K562 (cell line): Measurements from ENCODE around the gene ROBO2.

ENCODE experiments used
- ARID4B ChIP-seq: sonication (generic); formaldehyde crosslinking; IDR thresholded peaks from 2 replicates; pipeline ENCODE4 v1.8.0; 2022; ENCODE audit warnings: mild to moderate bottlenecking, missing genetic modification reagents
- EP300 ChIP-seq: IDR thresholded peaks from 2 replicates; pipeline ENCODE4 v1.6.1; 2012; ENCODE audit warnings: low read length, improper control_type of control experiment
- MAX ChIP-seq: sonication (generic); formaldehyde crosslinking; IDR thresholded peaks from 2 replicates; pipeline ENCODE4 v1.9.0; 2022; ENCODE audit warnings: mild to moderate bottlenecking, missing genetic modification reagents
- NR2C2 ChIP-seq, 2 experiments: fragments of 200-800 bp in 1 of 2; sonication (Bioruptor generic) in 1 of 2; sonication (generic) in 1 of 2; formaldehyde crosslinking in 1 of 2; IDR thresholded peaks; 2 replicates each; pipeline versions ENCODE4 v1.6.1 to v1.8.0; 2016 to 2022; ENCODE audit warnings: mild to moderate bottlenecking in 1 of 2, missing compliant biosample characterization in 1 of 2, missing genetic modification characterization in 1 of 2, missing genetic modification reagents in 1 of 2
- POLR2AphosphoS2 ChIP-seq: IDR thresholded peaks from 2 replicates; pipeline ENCODE4 v1.6.1; 2012; ENCODE audit warnings: low read length, improper control_type of control experiment
- PYGO2 ChIP-seq: fragments of 450-650 bp; IDR thresholded peaks from 2 replicates; pipeline ENCODE4 v1.6.1; 2016; ENCODE audit warnings: mild to moderate bottlenecking, missing genetic modification characterization, moderate library complexity, missing compliant biosample characterization
- REST ChIP-seq, 2 experiments: fragments of 450-650 bp; formaldehyde crosslinking in 1 of 2; IDR thresholded peaks; 2 replicates each; pipeline versions ENCODE4 v1.4.0 to v1.6.1; 2014 to 2020; ENCODE audit warnings: mild to moderate bottlenecking in 2 of 2, borderline replicate concordance in 1 of 2, low read depth in 1 of 2
- TARDBP ChIP-seq: fragments of 450-650 bp; IDR thresholded peaks from 2 replicates; pipeline ENCODE4 v1.6.1; 2016
- ZBTB7A ChIP-seq: IDR thresholded peaks from 2 replicates; pipeline ENCODE4 v1.6.1; 2011; ENCODE audit warnings: low read depth, mild to moderate bottlenecking, low read length, moderate library complexity, borderline replicate concordance; ENCODE audit not compliant: control insufficient read depth
- ZNF174 ChIP-seq: fragments of 250-450 bp; sonication (Bioruptor Pico); IDR thresholded peaks from 2 replicates; pipeline ENCODE4 v1.4.0; 2020; ENCODE audit warnings: mild to moderate bottlenecking
- ZNF175 ChIP-seq: fragments of 200-800 bp; sonication (Bioruptor generic); IDR thresholded peaks from 2 replicates; pipeline ENCODE4 v1.6.1; 2016; ENCODE audit warnings: low read depth, mild to moderate bottlenecking, missing genetic modification characterization, missing compliant biosample characterization
- ZNF311 ChIP-seq: fragments of 250-450 bp; sonication (Bioruptor Pico); IDR thresholded peaks from 2 replicates; pipeline ENCODE4 v1.4.0; 2020; ENCODE audit warnings: mild to moderate bottlenecking, moderate library complexity
- TF ChIP-seq, protein P1 (sequence below): fragments of 250-450 bp; sonication (Bioruptor Pico); IDR thresholded peaks from 2 replicates; pipeline ENCODE4 v1.4.0; 2020; ENCODE audit warnings: mild to moderate bottlenecking

DNA sequence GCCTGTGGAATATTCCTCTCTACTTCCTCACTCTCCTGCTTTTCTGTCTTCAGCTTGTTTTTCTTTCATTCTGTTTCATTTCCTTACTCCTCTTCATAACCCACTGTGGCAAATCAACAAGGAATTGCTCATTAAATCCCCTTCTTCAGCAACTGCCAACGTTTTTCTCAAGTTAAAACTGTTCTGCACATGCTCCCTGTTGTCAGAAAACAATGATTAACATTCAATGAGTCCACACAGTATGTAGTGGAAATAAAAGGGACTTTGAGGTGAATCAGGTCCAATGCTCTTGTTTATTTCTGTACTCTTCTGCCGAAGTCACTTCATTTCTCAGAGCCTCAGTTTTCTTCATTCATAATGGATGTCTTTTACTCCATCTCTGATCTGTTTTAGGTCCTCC lies 11.9 kb upstream of the ROBO2 start:
- TF ChIP-seq ZBTB7A (no peak), NR2C2 (CRISPR knock-in tag; IDR thresholded peaks at IDR 0.05) (no peak), NR2C2 (tag; IDR thresholded peaks at IDR 0.05) (no peak), MAX (CRISPR knock-in tag) (no peak), ZNF311 (no peak), TARDBP (no peak), REST (IDR thresholded peaks at IDR 0.05; ENCODE audit: borderline replicate concordance) (no peak), REST (CRISPR knock-in tag; IDR thresholded peaks at IDR 0.05; ENCODE audit: low read depth) (no peak), ZNF175 (CRISPR knock-in tag) (no peak), PYGO2 (tag) (no peak), POLR2AphosphoS2 (no peak), ARID4B (CRISPR knock-in tag) (no peak), ZNF174 (no peak), EP300 (no peak)
- TF ChIP-seq, protein P1, sequence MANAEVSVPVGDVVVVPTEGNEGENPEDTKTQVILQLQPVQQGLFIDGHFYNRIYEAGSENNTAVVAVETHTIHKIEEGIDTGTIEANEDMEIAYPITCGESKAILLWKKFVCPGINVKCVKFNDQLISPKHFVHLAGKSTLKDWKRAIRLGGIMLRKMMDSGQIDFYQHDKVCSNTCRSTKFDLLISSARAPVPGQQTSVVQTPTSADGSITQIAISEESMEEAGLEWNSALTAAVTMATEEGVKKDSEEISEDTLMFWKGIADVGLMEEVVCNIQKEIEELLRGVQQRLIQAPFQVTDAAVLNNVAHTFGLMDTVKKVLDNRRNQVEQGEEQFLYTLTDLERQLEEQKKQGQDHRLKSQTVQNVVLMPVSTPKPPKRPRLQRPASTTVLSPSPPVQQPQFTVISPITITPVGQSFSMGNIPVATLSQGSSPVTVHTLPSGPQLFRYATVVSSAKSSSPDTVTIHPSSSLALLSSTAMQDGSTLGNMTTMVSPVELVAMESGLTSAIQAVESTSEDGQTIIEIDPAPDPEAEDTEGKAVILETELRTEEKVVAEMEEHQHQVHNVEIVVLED (CRISPR knock-in tag), result no peak
